H1 (cell line): Measurements from ENCODE around the gene OPALIN.

ENCODE experiments used
- GABPA ChIP-seq: IDR thresholded peaks from 2 replicates; pipeline ENCODE4 v1.6.1; 2011; ENCODE audit warnings: mild to moderate bottlenecking, low read length, moderate library complexity, borderline replicate concordance; ENCODE audit not compliant: insufficient read depth
- HDAC2 ChIP-seq, 2 experiments: fragments of 300-600 bp in 1 of 2; sonication (generic) in 1 of 2; IDR thresholded peaks; 2 replicates each; pipeline ENCODE4 v1.6.1; 2011 to 2012; ENCODE audit warnings: low read depth in 2 of 2, low read length in 2 of 2, mild to moderate bottlenecking in 2 of 2, moderate library complexity in 2 of 2, borderline replicate concordance in 1 of 2, inconsistent platforms in 1 of 2
- JUND ChIP-seq: IDR thresholded peaks from 2 replicates; pipeline ENCODE4 v1.6.1; 2011; ENCODE audit warnings: mild to moderate bottlenecking, improper control_type of control experiment, low read length
- POLR2A ChIP-seq, 2 experiments: IDR thresholded peaks; 1 replicate in 1 of 2; 2 replicates in 1 of 2; pipeline ENCODE4 v1.6.1; 2011; ENCODE audit warnings: low read depth in 2 of 2, low read length in 2 of 2, mild to moderate bottlenecking in 2 of 2; ENCODE audit errors: control extremely low read depth in 1 of 2
- POLR2AphosphoS5 ChIP-seq: IDR thresholded peaks from 2 replicates; pipeline ENCODE4 v1.6.1; 2011; ENCODE audit warnings: low read depth, low read length
- RBBP5 ChIP-seq: IDR thresholded peaks from 2 replicates; pipeline ENCODE4 v1.7.1; 2012; ENCODE audit warnings: low read depth, mild to moderate bottlenecking, inconsistent platforms, low read length, moderate library complexity, borderline replicate concordance
- RFX5 ChIP-seq: IDR thresholded peaks from 2 replicates; pipeline ENCODE4 v1.6.1; 2011; ENCODE audit warnings: low read depth, low read length, improper control_type of control experiment, borderline replicate concordance
- TAF1 ChIP-seq: IDR thresholded peaks from 2 replicates; pipeline ENCODE4 v1.6.1; 2011; ENCODE audit warnings: mild to moderate bottlenecking, low read depth, low read length
- ZNF274 ChIP-seq: IDR thresholded peaks from 2 replicates; pipeline ENCODE4 v1.7.0; 2012; ENCODE audit warnings: low read length, borderline replicate concordance; ENCODE audit errors: extremely low read depth
- TF ChIP-seq, protein P1 (sequence below), 3 experiments: IDR thresholded peaks; 1 replicate in 2 of 3; 2 replicates in 1 of 3; pipeline versions ENCODE4 v1.5.1 to v1.6.1; 2011; ENCODE audit warnings: low read length in 3 of 3, mild to moderate bottlenecking in 3 of 3, inconsistent platforms in 2 of 3, low read depth in 1 of 3, moderate library complexity in 1 of 3; ENCODE audit not compliant: insufficient read depth in 1 of 3; ENCODE audit errors: control extremely low read depth in 1 of 3
- TF ChIP-seq, protein P2 (sequence below): IDR thresholded peaks from 2 replicates; pipeline ENCODE4 v1.6.1; 2012; ENCODE audit warnings: inconsistent platforms
- TF ChIP-seq, protein P3 (sequence below): IDR thresholded peaks from 2 replicates; pipeline ENCODE4 v1.6.1; 2011; ENCODE audit warnings: low read length, improper control_type of control experiment

DNA sequence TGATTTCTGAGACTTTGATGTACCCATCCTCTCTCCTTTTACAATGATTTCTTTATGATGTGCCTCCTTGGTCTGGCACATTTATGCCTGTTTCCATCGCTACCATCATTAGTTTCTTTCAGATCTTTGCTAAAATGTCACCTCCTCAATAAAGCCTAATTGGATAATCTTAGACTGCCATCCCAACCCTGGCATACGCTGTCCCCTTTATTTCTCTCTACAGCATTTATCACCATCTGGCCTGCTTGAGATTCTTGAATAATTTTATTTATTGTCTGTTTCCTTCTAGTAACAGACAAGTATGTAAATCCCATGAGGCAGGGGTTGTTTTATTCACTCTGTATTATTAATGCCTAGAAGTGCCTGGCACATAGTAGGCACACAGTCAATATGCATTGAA lies 61.3 kb downstream of the OPALIN start:
- TF ChIP-seq ZNF274 (no peak), POLR2AphosphoS5 (no peak), JUND (no peak), GABPA (no peak), RFX5 (no peak), RBBP5 (no peak), HDAC2 (IDR thresholded peaks at IDR 0.05; ENCODE audit: borderline replicate concordance in 1 of 2, low read depth in 2 of 2, low read length in 2 of 2) (no peak), TAF1 (no peak), POLR2A (IDR thresholded peaks at IDR 0.05; ENCODE audit: control extremely low read depth in 1 of 2, low read depth in 2 of 2, low read length in 2 of 2) (no peak)
- TF ChIP-seq, protein P1, sequence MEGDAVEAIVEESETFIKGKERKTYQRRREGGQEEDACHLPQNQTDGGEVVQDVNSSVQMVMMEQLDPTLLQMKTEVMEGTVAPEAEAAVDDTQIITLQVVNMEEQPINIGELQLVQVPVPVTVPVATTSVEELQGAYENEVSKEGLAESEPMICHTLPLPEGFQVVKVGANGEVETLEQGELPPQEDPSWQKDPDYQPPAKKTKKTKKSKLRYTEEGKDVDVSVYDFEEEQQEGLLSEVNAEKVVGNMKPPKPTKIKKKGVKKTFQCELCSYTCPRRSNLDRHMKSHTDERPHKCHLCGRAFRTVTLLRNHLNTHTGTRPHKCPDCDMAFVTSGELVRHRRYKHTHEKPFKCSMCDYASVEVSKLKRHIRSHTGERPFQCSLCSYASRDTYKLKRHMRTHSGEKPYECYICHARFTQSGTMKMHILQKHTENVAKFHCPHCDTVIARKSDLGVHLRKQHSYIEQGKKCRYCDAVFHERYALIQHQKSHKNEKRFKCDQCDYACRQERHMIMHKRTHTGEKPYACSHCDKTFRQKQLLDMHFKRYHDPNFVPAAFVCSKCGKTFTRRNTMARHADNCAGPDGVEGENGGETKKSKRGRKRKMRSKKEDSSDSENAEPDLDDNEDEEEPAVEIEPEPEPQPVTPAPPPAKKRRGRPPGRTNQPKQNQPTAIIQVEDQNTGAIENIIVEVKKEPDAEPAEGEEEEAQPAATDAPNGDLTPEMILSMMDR (IDR thresholded peaks at IDR 0.05; ENCODE audit: control extremely low read depth in 1 of 3, insufficient read depth in 1 of 3, low read depth in 1 of 3, low read length in 3 of 3) = no peak
- TF ChIP-seq, protein P2, sequence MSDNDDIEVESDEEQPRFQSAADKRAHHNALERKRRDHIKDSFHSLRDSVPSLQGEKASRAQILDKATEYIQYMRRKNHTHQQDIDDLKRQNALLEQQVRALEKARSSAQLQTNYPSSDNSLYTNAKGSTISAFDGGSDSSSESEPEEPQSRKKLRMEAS = no peak
- TF ChIP-seq, protein P3, sequence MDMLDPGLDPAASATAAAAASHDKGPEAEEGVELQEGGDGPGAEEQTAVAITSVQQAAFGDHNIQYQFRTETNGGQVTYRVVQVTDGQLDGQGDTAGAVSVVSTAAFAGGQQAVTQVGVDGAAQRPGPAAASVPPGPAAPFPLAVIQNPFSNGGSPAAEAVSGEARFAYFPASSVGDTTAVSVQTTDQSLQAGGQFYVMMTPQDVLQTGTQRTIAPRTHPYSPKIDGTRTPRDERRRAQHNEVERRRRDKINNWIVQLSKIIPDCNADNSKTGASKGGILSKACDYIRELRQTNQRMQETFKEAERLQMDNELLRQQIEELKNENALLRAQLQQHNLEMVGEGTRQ = no peak
